HG02610 (cell line): ENCODE measurements around the gene OPHN1.

ENCODE experiments used
- ATAC-seq: cut with Tn5 transposase; IDR thresholded peaks from one replicate; pipeline ENCODE4 v1.9.1; 2021; ENCODE audit warnings: mild to moderate bottlenecking, moderate library complexity; ENCODE audit not compliant: unreplicated experiment

The OPHN1 gene

DNA sequence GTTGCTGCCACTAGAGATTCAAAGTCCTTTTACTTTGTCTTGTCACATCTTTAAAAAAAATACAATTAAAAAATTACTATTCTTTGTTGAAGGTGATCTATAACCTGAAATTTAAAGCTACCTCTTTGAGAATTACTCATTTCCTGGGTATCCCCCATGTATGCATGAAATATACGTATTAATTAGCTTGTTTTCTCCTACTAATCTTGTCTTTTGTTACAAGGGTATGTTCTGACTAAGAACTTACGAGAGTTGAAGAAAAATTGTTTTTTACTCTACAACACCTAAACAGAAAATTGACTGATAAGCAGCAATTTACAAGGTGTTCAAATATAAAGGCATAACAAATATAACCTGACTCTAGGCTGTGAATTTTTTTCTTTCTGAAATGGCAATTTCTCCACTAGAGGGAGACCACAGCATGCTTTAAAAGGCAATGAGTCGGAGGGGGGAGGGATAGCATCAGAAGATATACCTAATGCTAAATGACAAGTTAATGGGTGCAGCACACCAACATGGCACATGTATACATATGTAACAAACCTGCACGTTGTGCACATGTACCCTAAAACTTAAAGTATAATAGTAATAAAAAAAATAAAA lies 249.6 kb downstream of the OPHN1 start:
- ATAC-seq: no peak

GRCh38 chrX:68180579-68180978 lies 252.7 kb downstream of the OPHN1 start:
- ATAC-seq: no peak

DNA sequence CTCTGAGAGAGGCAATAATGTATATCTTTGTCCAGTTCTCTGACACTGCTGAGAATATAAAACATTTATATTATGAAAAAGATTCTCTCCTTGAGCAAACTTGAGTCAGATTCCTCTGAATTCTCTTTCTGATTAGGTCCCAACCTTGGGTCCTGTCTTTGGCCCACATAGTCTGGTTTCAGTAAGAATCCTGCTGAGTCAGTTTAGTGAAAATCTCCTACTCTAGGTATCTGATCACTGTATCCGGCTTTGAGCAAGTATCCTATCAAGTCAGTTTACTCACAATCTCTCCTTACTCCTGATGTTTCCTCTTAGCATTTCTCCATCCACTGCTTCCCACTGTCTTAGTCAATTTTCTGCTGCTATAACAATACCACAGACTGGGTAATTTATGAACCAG lies 253.9 kb downstream of the OPHN1 start:
- no peak for ATAC-seq

- no peak for ATAC-seq
Observed at GRCh38 chrX:68177542-68177941, 255.8 kb downstream of the OPHN1 start.

DNA sequence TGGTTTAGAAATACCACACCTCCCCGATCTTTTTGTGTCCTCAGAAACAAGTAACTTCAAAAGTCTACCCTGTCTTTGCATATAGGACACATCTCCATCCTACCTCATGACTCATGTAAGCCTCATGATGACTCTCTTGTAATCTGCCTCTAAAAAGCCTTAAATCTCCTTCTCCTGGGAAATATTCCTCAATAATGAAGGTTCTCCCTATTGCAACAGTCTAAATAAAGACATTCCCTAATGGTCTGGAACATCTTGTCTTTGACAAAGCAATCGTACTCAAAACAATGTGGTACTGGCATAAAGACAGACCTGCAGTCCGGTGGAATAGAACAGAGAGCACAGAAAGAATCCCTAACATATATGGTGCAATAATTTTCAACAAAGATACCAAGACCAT lies 257.7 kb downstream of the OPHN1 start:
- ATAC-seq: no peak

- no peak for ATAC-seq
Observed at GRCh38 chrX:68163441-68163840, 269.9 kb downstream of the OPHN1 start.

DNA sequence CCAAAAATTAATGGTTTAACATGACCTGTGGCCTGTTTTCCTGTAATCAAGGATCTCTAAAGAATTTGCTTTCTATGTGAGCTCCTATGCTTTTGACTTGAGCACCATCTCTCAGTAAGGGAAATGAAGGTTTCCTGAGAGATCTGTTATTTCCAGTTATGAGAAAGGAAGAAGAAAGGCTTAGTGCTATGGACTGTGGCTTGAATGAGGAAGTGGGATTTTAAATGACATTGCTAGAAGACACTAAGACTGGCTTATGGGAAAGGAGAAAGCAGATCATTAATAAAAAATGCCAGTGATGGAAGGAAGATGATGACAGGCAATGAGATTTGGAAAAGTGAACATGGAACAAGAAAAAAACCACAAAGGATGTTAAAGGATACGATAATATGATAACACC lies 285.4 kb downstream of the OPHN1 start:
- no peak for ATAC-seq

GRCh38 chrX:68146054-68146453 lies 287.2 kb downstream of the OPHN1 start:
- ATAC-seq: no peak

- no peak for ATAC-seq
Observed at GRCh38 chrX:68139791-68140190, 293.5 kb downstream of the OPHN1 start.

- no peak for ATAC-seq
Observed at GRCh38 chrX:68133181-68133580, 300.1 kb downstream of the OPHN1 start.

DNA sequence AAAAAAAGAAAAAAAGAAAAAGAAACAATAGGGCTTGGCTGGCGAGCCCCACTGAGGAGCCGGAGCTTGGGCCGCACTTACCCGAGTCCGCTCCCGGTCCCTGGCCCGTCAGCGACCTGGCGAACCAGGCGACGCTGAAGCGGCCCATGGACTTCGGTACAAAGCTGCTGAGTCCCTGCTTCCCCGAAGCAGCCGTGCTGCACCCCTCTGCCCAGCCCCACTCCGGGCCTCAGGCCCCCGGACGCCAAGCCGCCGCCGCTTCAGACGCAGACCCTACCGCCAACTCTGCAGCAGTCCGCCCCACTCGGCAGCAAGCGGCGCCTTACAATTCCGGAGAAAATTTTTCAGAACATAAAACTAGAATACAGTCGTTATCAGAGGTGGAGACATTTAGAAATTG lies 300.5 kb downstream of the OPHN1 start:
- no peak for ATAC-seq

- no peak for ATAC-seq
Observed at GRCh38 chrX:68121835-68122234, 311.5 kb downstream of the OPHN1 start.

DNA sequence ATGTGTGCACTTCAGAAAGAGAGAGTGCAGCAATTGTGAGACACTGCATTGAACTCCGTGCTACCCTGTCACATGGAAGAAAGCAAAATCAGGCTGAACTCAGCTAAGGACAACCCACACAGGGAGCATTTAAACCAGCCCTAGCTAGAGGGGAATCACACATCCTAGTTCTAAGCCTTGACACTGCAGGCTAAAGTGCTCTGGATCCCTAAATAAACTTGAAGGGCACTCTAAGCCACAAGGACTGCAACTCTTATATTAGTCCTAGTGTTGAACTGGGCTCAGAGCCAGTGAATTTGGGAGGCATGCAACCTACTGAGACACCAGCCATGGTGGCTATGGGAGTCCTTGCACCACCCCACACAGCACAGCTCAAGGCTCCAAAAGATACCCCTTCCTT lies 311.9 kb downstream of the OPHN1 start:
- ATAC-seq: no peak

- no peak for ATAC-seq
Observed at GRCh38 chrX:68115371-68115770, 317.9 kb downstream of the OPHN1 start.

- no peak for ATAC-seq
Observed at GRCh38 chrX:68114573-68115129, 318.6 kb downstream of the OPHN1 start.

DNA sequence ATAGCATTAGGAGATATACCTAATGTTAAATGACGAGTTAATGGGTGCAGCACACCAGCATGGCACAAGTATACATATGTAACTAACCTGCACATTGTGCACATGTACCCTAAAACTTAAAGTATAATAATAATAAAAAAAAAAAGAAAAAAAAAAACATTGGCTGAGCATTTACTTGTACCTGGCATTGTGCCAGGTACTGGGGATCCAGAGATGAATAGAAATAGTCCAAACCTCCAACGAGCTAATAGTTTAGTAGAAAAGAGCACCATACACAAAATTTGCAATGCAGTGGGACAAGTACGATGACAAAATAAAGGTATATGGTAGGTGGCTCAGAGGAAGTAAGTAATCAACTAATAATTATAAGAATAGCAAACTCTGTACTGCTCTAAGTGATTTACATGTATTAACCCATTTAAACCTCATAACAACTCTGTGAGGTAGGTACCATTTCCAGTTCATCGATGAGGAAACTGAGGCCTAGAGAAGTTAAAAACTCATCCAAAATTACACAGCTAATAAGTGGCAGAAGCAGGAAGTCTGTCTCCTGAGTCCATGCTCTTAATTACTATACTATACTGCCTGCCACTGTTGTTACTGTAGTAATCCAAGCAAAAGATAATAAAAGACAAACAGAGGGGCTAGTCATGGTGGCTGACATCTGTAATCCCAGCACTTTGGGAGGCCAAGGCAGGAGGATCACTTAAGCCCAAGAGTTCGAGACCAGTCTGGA lies 319.3 kb downstream of the OPHN1 start:
- ATAC-seq: no peak

DNA sequence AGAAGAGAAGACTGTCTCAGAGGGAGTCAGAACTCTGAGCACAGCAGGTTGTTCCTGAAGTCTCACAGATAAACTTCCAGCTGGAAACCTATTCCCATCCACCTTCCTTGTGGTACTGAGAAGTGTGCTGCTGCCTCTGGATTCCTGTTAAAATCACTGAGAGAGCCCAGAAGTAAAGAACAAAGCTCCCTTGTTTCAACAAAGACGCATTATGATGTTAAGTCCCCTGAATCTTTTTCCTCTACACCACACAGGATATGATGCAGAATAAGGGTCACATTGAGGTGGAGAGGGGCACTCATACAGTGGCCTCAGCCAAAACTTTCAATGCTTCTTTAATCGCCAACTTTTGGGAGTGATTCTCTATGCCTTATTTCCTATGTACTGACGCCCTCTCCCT lies 321.0 kb downstream of the OPHN1 start:
- ATAC-seq: no peak

GRCh38 chrX:68109162-68109561 lies 324.1 kb downstream of the OPHN1 start:
- no peak for ATAC-seq

GRCh38 chrX:68098431-68098830 lies 334.9 kb downstream of the OPHN1 start:
- no peak for ATAC-seq

DNA sequence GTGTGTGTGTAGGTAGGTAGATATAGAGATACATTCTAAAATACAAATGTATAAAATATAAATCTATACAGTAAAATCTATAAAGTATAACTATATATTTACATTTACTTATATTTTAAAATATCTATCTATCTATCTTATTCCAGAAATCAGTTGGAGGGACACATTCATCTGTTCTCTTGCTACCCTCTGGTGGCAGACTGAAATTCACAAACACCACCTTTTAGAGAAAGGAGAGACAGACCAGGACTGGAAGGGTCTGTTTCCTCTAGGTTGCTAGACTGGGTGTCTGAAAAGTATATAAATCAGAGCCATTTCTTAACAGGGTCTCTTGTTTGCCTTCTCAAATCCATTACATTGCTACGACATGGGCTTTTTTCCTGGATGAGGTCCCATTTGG lies 343.0 kb downstream of the OPHN1 start:
- no peak for ATAC-seq

DNA sequence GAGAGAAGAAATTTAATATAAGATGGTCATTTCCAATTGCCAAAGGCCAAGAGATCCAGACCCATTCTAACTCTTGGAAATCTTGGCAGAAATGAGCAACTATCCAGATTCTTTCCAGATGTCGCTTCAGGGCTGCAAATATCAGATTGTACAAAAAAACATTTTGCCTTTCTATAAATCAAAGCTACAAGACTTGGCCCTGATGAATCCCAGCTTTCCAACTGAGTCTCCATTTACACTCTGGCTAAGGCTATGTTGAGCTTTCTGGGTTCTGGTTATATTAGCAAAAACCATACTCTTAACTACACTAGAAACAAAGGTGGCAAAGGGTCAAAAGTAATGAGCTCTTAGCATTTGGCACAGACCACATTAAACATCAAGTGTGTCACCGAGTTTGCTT lies 345.8 kb downstream of the OPHN1 start:
- no peak for ATAC-seq

- ATAC-seq: no peak
Observed at GRCh38 chrX:68086709-68087108, 346.6 kb downstream of the OPHN1 start.

DNA sequence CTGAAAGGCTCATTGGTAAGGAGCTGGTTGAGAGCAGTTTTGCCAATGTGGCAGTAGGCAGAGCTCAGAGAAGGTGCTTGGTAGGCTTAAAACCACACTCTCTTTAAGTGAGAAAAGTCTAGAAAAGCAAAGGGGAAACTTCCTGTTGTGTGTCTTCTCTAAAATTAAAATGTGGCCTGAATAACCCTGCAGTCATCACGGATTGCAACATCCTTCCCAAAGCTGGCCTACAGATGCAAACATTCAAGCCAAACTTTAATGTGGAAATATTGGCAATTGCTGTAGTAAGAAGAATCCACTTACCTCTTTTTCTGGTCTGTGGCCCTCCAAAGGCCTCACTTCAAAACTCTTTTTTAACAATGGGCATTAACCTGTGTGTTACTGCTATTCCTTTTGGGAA lies 348.5 kb downstream of the OPHN1 start:
- no peak for ATAC-seq
